ENCODE data around the gene PHF19. TPM values are rescaled to one million over a fixed set of nuclear protein-coding genes. Genes with fewer than 3 reads are reported as not detected.
A peak's percentile ranks its signal among the peaks of the same experiment; 100 is the strongest.

Gene PHF19
- total RNA-seq, 6 experiments from 2014 or later = 49.1 to 83.4 (median 75.7) TPM

DNA sequence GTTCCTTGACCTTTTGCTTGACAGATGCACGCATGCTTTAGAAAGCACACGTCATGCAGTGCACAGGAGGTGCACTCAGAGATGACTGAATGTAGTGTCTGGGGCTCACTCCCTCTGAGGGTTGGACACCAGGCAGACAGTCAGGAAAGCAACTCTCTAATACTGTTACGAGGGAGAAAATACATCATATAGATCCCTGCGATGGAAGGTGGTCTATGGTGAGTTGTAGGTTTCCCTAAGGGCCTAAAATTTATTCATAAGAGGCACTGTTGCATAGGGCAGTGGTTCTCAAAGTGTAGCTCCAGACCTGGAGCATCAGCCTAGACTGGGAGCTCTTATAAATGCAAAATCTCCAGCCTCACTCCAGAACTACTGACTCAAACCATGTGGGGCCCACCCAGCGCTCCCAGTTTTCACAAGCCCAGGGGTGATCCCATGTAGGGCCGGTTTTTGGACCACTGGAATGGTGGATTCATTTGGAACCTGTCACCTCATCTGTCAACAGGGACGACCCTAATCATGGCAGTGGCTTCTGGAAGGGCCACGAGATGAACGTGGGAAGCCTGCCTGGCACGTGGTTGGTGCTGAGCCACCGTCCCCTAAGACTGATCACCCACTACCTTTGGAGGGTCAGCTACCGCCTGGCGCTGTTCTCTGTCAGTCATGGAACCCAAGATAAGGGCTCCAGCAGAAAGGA, 16.8 kb upstream of the PHF19 start:
- DNase-seq = no peak
- H3K9me3 Mint-ChIP-seq = no peaks in the 10 kb centered on the region
- TF ChIP-seq, protein P1, sequence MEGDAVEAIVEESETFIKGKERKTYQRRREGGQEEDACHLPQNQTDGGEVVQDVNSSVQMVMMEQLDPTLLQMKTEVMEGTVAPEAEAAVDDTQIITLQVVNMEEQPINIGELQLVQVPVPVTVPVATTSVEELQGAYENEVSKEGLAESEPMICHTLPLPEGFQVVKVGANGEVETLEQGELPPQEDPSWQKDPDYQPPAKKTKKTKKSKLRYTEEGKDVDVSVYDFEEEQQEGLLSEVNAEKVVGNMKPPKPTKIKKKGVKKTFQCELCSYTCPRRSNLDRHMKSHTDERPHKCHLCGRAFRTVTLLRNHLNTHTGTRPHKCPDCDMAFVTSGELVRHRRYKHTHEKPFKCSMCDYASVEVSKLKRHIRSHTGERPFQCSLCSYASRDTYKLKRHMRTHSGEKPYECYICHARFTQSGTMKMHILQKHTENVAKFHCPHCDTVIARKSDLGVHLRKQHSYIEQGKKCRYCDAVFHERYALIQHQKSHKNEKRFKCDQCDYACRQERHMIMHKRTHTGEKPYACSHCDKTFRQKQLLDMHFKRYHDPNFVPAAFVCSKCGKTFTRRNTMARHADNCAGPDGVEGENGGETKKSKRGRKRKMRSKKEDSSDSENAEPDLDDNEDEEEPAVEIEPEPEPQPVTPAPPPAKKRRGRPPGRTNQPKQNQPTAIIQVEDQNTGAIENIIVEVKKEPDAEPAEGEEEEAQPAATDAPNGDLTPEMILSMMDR (IDR thresholded peaks at IDR 0.05) = no peak
- H3K27me3 Mint-ChIP-seq (ENCODE audit: insufficient read depth) = peaks cover 32% of the 10 kb centered on the region
- H3K4me3 Mint-ChIP-seq = no peak overlapping the region
- H3K36me3 Mint-ChIP-seq (ENCODE audit: low read depth) = no peaks in the 10 kb centered on the region
- H3K27ac Mint-ChIP-seq = no peak overlapping the region
- peaks cover 30% of the 10 kb centered on the region for H3K4me1 Mint-ChIP-seq (ENCODE audit: low read depth)

DNA sequence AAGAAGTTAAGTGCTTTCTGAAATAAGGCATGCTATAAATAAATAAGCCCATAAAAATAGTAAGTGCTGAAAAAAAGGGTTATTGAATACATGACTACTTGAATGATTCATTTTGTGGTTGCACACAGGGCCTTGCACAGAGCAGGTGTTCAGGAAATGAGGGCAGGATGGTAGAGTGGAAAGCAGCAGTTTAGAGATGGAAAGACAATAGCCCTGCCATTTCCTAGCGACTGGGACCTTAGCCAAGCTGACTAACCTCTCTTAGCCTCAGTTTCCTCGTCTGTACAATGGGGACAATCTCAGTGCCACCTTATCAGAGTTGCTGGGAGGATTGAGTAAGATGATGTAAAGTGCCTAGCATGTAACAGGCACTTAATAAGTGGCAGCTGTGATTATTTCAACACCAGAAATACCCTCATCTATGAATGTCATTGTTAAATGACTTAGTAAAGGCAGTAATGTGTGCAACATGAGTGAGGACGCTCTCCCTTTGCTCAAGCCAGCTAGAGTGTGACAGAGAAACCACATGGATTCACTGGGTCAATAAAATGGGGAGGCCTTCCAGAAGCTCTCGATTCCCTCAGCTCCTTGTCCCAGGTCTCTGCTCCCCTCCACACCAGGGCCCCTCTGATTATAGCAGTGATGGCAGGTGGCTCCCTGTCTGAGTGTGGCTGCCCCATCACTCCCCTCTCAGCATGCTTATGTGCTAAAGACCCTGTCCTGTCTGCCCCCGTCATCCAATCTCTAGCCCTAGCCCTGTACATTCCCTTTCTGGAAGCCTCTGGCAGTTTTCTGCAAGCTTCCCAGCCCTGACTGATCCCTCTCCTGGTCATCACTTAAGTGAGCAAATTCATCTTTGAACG, 16.0 kb upstream of the PHF19 start:
- H3K9me3 Mint-ChIP-seq = no peaks in the 10 kb centered on the region
- peaks cover 30% of the 10 kb centered on the region for H3K4me1 Mint-ChIP-seq (ENCODE audit: low read depth)
- no peak overlapping the region for H3K27ac Mint-ChIP-seq
- no peak overlapping the region for H3K4me3 Mint-ChIP-seq
- H3K27me3 Mint-ChIP-seq (ENCODE audit: insufficient read depth) = peaks cover 33% of the 10 kb centered on the region
- TF ChIP-seq, protein P1 (IDR thresholded peaks at IDR 0.05) = no peak
- DNase-seq = peak; percentile 63
- no peaks in the 10 kb centered on the region for H3K36me3 Mint-ChIP-seq (ENCODE audit: low read depth)

DNA sequence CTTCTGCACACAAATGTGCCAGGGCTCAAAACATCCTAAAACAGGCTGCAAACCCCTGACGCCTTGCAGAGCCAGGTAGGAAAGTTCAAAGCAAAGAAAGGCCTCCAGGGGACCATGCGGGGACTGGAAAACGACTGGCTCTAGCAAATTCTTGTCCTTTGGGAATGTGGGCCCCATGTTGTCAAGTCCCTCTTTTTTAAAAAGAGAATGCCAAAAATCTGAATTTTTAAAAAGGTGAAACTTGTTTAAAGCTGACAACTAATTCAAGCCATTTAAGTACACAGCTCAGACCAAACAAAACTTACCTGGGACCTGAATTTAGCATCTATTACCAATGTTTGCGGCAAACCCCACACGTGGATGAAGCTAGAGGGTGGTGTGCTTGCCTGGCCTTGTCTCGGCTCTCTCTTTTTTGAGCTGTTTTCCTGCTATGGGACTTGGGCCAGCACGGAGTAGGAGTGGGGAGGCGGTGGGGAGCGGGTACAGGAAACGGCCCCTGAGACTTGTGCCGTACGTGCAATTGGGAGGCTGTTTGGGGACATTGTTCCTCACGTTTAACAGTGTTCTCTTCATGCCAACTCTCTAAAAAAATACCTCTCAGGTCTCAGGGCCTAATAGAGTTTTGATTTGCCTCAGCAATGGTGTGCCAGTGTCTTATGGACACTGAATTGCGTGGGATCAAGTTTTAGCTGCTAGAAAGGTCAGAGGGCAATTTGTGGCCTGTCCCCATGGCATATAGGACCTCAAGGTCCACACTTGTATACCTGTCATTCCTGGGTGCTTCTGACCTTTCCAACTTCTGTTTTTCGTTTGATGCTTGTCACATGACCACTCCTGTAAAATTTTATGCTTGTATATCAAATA, 15.1 kb upstream of the PHF19 start:
- no peak overlapping the region for H3K27ac Mint-ChIP-seq

DNA sequence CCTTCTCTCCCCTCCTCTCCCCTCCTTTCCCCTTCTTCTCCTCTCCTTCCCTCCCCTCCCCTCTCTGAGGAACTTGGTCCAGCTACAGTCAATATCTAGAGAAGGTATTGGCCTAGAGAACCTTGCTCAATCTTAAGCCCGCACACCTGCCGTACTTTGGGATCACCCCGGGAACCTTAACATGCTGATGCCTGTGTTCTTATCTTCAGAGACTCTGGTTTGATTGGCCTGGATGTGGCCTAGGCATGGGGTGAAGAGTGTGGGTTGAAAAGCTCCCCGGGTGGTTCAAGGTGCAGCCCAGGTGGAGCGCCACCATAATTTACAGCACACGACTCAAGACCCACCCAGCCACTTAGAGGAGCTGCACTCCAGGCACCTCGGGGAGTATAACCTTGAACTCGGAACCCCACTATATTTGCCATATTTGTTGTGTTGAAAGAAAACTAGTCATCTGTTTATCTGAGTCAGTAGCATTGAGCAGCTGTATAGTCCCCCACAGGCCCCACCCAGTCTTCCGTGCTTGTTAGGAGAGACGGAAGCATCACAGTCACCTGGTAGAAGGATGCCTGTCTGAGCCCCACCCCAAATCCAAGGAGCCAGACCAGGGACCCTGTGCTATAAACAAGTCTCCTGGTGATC, 14.4 kb upstream of the PHF19 start:
- Mint-ChIP-seq H3K27me3 (ENCODE audit: insufficient read depth) (peaks cover 41% of the 10 kb centered on the region), H3K36me3 (ENCODE audit: low read depth) (no peaks in the 10 kb centered on the region), H3K4me3 (no peak overlapping the region), H3K27ac (no peak overlapping the region), H3K4me1 (ENCODE audit: low read depth) (peaks cover 34% of the 10 kb centered on the region), H3K9me3 (no peaks in the 10 kb centered on the region)
- DNase-seq = no peak
- TF ChIP-seq, protein P1 (IDR thresholded peaks at IDR 0.05) = no peak

More for the DNA sequence above, 15.1 kb upstream of the PHF19 start:
- Mint-ChIP-seq H3K4me1 (ENCODE audit: low read depth) (peaks cover 30% of the 10 kb centered on the region), H3K9me3 (no peaks in the 10 kb centered on the region), H3K36me3 (ENCODE audit: low read depth) (no peaks in the 10 kb centered on the region), H3K27me3 (ENCODE audit: insufficient read depth) (peaks cover 36% of the 10 kb centered on the region), H3K4me3 (no peak overlapping the region)
- TF ChIP-seq, protein P1 (IDR thresholded peaks at IDR 0.05) = no peak
- DNase-seq = no peak
